Right lobe of liver (tissue), 6 donors: ENCODE data around the gene OLA1. TPM values are rescaled to one million over a fixed set of nuclear protein-coding genes. Genes with fewer than 3 reads are reported as not detected.

Source experiments
- ATAC-seq, 4 donors: fragments of 200-7000 bp; cut with Tn5 transposase; one replicate each; pipeline ENCODE4 v1.9.1; 2020; ENCODE audit warnings: mild to moderate bottlenecking in 4 of 4, moderate library complexity in 4 of 4
- DNase-seq, 3 donors: peaks; one replicate each; pipeline ENCODE4 v3.0.0-alpha.2; 2020
- H3K27ac ChIP-seq, 3 donors: fragments of 200-600 bp; one replicate each; pipeline ENCODE4 v1.8.0; 2022
- H3K27me3 ChIP-seq, 2 donors: fragments of 200-600 bp; one replicate each; pipeline ENCODE4 v1.8.0; 2022
- H3K36me3 ChIP-seq, 4 donors: fragments of 200-600 bp; sonication (generic) in 1 of 4; one replicate each; pipeline versions ENCODE4 v1.5.1 to v1.8.0; 2017 to 2022; ENCODE audit warnings: control low read depth in 1 of 4
- H3K4me1 ChIP-seq, 4 donors: fragments of 200-600 bp; sonication (generic) in 1 of 4; one replicate each; pipeline versions ENCODE4 v1.5.1 to v1.8.0; 2017 to 2022; ENCODE audit warnings: control low read depth in 1 of 4
- H3K4me3 ChIP-seq, 3 donors: fragments of 200-600 bp; one replicate each; pipeline ENCODE4 v1.8.0; 2022
- H3K9me3 ChIP-seq, 4 donors: fragments of 200-600 bp; sonication (generic) in 1 of 4; one replicate each; pipeline versions ENCODE4 v1.5.1 to v1.8.0; 2017 to 2022; ENCODE audit warnings: control low read depth in 1 of 4
- POLR2A ChIP-seq: fragments of 450-650 bp; IDR thresholded peaks from one replicate; pipeline ENCODE4 v1.6.1; 2017; ENCODE audit warnings: antibody characterized with exemption, mild to moderate bottlenecking
- WGBS: methylation state at CpG from one replicate; pipeline ENCODE4 v1.1.6; 2018; ENCODE audit warnings: low coverage, low lambda C conversion rate; ENCODE audit not compliant: insufficient coverage; ENCODE audit errors: missing lambda C conversion rate; 5-methylcytosine and 5-hydroxymethylcytosine counted together
- intact Hi-C, 2 donors: fragments of 100-400 bp; cut with DNase I; formaldehyde crosslinking; loops; one replicate each; pipeline versions ENCODE4 v1.11.2 to v1.14.1; 2022
- total RNA-seq, 6 experiments: library from RNA; depleted of rRNA in 2 of 6; stranded (reverse); fragments of >200 nt in 2 of 6; fragmentation: NEBNext Ultra II Directional in 3 of 6; extraction: Animal tissue kit (Norgen Biotek cat#: 25700) in 3 of 6; gene quantifications; one replicate each; pipeline versions ENCODE4 v1.1.0 to v1.2.4, GENCODE V29; 2016 to 2023
- TF ChIP-seq, protein P1 (sequence below), 4 donors: fragments of 200-600 bp in 3 of 4; fragments of 450-650 bp in 1 of 4; IDR thresholded peaks; one replicate each; pipeline versions ENCODE4 v1.5.1 to v1.8.0; 2016 to 2022; ENCODE audit warnings: antibody characterized with exemption in 4 of 4, mild to moderate bottlenecking in 2 of 4
- donor health status: DM: no; HTN: yes; CAD: no.
- donor health status: DM: no; HTN: no; CAD: no.
- donor health status: DM: no; HTN: no; CAD: no.
- donor health status: DM: no; HTN: yes; CAD: no.
- donor health status: DM: no; HTN: yes; CAD: no.

OLA1 gene
- total RNA-seq, 6 experiments from 2014 or later: 22.2 to 60.8 (median 38.6) TPM

DNA sequence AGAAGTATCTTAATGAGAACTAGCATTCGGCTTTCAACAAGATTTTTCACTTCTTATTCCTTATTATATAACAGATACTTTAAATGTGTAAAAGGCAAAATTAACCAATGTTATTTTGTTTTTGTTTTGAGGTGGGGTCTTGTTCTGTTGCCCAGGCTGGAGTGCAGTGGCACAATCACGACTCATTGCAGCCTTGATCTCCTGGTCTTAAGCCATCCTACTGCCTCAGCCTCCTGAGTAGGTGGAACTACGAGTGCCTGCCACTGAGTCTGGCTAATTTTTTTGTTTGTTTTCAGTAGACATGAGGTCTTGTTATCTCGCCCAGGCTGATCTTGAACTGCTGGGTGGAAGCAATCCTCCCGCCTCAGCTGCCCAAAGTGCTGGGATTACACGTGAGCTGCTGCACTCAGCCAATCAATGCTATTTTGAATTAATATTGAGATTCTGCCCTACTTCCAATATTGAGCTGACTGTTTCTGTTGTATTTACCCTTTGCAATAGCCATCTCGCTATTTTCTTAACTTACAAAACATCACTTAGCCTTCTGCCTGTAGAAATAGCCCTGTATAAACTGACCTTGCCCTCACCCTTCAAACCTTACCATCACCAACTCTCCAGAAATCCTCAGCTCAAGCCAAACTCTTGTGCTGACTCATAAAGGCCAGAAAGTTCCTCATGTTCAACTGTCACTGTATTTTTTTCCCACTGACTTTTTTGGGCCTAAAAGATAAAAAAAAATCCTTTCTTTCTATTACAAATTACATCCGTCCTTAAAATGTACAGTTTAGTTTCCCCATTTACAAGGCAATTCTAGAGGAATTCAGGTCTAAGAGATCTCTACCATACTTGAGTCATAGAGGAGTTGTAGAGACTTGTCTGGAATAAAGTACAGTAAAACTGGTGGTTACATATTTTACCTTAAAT lies 94.3 kb downstream of the OLA1 start:
- intact Hi-C loops: no loop called here
- Histone ChIP-seq H3K36me3 (no peaks in the 10 kb centered on the region), H3K4me1 (no peaks in the 10 kb centered on the region), H3K27ac (no peak overlapping the region), H3K27me3 (no peaks in the 10 kb centered on the region), H3K9me3 (no peaks in the 10 kb centered on the region), H3K4me3 (no peak overlapping the region)
- ATAC-seq (no peak), DNase-seq (no peak)
- TF ChIP-seq POLR2A: no peak
- TF ChIP-seq, protein P1, sequence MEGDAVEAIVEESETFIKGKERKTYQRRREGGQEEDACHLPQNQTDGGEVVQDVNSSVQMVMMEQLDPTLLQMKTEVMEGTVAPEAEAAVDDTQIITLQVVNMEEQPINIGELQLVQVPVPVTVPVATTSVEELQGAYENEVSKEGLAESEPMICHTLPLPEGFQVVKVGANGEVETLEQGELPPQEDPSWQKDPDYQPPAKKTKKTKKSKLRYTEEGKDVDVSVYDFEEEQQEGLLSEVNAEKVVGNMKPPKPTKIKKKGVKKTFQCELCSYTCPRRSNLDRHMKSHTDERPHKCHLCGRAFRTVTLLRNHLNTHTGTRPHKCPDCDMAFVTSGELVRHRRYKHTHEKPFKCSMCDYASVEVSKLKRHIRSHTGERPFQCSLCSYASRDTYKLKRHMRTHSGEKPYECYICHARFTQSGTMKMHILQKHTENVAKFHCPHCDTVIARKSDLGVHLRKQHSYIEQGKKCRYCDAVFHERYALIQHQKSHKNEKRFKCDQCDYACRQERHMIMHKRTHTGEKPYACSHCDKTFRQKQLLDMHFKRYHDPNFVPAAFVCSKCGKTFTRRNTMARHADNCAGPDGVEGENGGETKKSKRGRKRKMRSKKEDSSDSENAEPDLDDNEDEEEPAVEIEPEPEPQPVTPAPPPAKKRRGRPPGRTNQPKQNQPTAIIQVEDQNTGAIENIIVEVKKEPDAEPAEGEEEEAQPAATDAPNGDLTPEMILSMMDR (IDR thresholded peaks at IDR 0.05): no peak
- WGBS: 63% methylated on average over 7 of the region's 8 CpGs

DNA sequence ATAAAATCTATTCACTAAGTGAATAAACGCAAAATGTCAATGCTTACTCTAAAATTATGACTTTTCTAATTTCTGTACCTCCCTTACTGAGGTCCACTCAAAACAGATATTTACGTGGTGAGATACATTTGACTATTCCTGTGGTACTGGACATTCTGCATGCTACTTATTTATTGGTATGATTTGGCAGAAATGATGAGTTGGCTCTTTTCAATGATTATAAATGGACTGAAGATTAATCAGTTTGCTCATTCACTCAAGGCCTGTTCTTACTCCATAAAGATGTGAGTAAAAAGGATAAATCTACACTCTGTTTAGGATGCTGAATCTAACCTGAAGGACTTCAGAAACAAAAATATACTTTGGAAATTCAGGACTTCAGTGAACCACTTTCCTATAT lies 98.8 kb downstream of the OLA1 start:
- TF ChIP-seq POLR2A: no peak
- TF ChIP-seq, protein P1 (IDR thresholded peaks at IDR 0.05): no peak
- H3K27ac ChIP-seq: no peak overlapping the region

DNA sequence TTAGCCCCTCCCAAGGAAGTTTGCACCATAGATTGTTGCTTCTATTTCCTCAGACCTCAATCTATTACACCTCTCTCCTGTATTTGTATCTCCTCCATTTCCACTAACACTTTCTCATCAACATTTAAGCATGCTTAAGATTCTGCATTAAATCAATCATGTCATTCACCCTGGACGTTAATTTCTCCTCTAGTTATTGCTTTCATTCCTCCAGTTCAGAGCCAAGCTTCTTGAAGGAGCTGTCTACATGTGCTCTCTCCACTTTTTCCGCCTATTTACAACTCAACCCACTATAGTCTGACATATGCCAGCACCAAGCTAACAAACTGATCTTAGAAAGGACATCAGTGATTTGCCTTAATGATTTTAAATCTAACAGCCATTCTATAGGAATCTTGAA lies 99.5 kb downstream of the OLA1 start:
- no peak overlapping the region for H3K27ac ChIP-seq
- H3K4me1 ChIP-seq: no peaks in the 10 kb centered on the region
- no peak for ATAC-seq
- TF ChIP-seq, protein P1 (IDR thresholded peaks at IDR 0.05): no peak
- no peak for TF ChIP-seq POLR2A
- no peak overlapping the region for H3K4me3 ChIP-seq
- WGBS: 93% methylated on average over 2 of the region's 2 CpGs
- intact Hi-C loops: no loop called here
- no peaks in the 10 kb centered on the region for H3K27me3 ChIP-seq
- H3K9me3 ChIP-seq: no peaks in the 10 kb centered on the region
- H3K36me3 ChIP-seq: no peaks in the 10 kb centered on the region
- DNase-seq: no peak

More for the DNA sequence above, 98.8 kb downstream of the OLA1 start:
- Histone ChIP-seq H3K36me3 (no peaks in the 10 kb centered on the region), H3K4me3 (no peak overlapping the region), H3K9me3 (no peaks in the 10 kb centered on the region), H3K27me3 (no peaks in the 10 kb centered on the region), H3K4me1 (no peaks in the 10 kb centered on the region)
- WGBS: 84% methylated on average over 2 of the region's 2 CpGs
- ATAC-seq (no peak), DNase-seq (no peak)
- intact Hi-C loops: no loop called here

DNA sequence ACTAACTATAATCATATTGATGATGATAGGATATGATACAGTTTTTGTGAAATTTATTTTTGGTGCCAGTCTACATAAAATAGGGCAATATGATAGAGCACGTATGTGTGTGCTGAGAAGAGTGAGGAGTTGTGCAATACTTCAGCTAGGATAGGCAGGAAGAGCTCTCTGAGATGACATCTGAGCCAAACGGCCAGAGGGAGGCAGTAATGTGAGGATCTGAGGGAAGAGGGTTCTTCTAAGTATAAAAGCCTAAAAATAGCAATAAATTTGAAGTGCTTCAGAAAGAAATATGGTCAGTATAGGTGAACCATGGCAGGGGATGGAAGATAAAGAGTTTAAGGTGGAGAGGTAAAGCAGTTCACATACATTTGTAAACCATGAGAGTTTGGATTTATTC lies 102.5 kb downstream of the OLA1 start:
- 21% methylated on average over 2 of the region's 2 CpGs for WGBS
- Histone ChIP-seq H3K36me3 (no peaks in the 10 kb centered on the region), H3K27me3 (no peaks in the 10 kb centered on the region), H3K4me3 (no peak overlapping the region), H3K27ac (no peak overlapping the region), H3K9me3 (no peaks in the 10 kb centered on the region), H3K4me1 (no peaks in the 10 kb centered on the region)
- peak in 2 of 4 donors; percentile 39 to 46 for ATAC-seq
- TF ChIP-seq POLR2A: no peak
- TF ChIP-seq, protein P1 (IDR thresholded peaks at IDR 0.05): no peak
- DNase-seq: no peak
- intact Hi-C loops: no loop called here
